ENCODE data around the gene TRAPPC6A.

TRAPPC6A gene

GRCh38 chr19:45115809-45116615 lies 62.0 kb downstream of the TRAPPC6A start:
- Histone ChIP-seq H3K4me1 (peaks cover 0 to 32% (median 1%) of the 10 kb centered on the region in 4 donors), H3K36me3 (no peaks in the 10 kb centered on the region), H3K27me3 (no peaks in the 10 kb centered on the region), H3K9me3 (no peaks in the 10 kb centered on the region), H3K27ac (no peak overlapping the region), H3K4me3 (no peak overlapping the region)
- DNase-seq: no peak
- TF ChIP-seq, protein P1, sequence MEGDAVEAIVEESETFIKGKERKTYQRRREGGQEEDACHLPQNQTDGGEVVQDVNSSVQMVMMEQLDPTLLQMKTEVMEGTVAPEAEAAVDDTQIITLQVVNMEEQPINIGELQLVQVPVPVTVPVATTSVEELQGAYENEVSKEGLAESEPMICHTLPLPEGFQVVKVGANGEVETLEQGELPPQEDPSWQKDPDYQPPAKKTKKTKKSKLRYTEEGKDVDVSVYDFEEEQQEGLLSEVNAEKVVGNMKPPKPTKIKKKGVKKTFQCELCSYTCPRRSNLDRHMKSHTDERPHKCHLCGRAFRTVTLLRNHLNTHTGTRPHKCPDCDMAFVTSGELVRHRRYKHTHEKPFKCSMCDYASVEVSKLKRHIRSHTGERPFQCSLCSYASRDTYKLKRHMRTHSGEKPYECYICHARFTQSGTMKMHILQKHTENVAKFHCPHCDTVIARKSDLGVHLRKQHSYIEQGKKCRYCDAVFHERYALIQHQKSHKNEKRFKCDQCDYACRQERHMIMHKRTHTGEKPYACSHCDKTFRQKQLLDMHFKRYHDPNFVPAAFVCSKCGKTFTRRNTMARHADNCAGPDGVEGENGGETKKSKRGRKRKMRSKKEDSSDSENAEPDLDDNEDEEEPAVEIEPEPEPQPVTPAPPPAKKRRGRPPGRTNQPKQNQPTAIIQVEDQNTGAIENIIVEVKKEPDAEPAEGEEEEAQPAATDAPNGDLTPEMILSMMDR (IDR thresholded peaks at IDR 0.05): no peak
- intact Hi-C loops (cut with DNase I; ENCODE audit: low total_unique reads): no loop called here

- Histone ChIP-seq H3K27ac (no peak overlapping the region), H3K36me3 (no peaks in the 10 kb centered on the region), H3K27me3 (no peaks in the 10 kb centered on the region), H3K9me3 (no peaks in the 10 kb centered on the region), H3K4me1 (peaks cover 0 to 30% (median 1%) of the 10 kb centered on the region in 4 donors), H3K4me3 (no peak overlapping the region)
- no peak for DNase-seq
- TF ChIP-seq, protein P1 (IDR thresholded peaks at IDR 0.05): no peak
- intact Hi-C loops (cut with DNase I; ENCODE audit: low total_unique reads): no loop called here
These were observed 63.9 kb downstream of the TRAPPC6A start for GRCh38 chr19:45114116-45114515.

DNA sequence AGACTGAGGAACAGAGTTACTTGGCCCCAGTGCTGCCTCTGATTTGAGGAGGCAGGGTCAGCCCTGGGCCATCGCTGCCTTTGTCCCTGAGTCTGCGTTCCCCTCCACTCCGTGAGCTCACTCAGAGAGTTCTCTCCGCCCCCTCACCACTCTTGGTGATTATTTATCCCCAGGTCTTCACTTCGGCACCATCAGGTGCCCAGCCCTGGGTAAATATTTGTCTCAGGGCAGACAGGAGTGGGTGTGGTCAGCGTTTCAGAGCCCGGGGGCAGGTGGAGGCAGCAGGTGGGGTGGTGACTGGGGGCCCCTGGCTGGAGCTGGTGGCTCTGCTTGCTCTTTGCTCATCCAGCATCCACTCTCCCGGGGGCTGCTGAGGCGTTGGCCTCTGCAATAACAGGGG lies 64.4 kb downstream of the TRAPPC6A start:
- no peak for DNase-seq
- no peaks in the 10 kb centered on the region for H3K27me3 ChIP-seq
- TF ChIP-seq, protein P1 (IDR thresholded peaks at IDR 0.05): no peak
- H3K36me3 ChIP-seq: no peaks in the 10 kb centered on the region
- intact Hi-C loops (cut with DNase I; ENCODE audit: low total_unique reads): no loop called here
- H3K27ac ChIP-seq: no peak overlapping the region
- no peak overlapping the region for H3K4me3 ChIP-seq
- no peaks in the 10 kb centered on the region for H3K9me3 ChIP-seq
- peaks cover 0 to 29% (median 1%) of the 10 kb centered on the region in 4 donors for H3K4me1 ChIP-seq
